Spleen (tissue), 7 donors: ENCODE data around the gene NFIB.

ENCODE experiments used
- CTCF ChIP-seq, 11 experiments: fragments of 200-600 bp in 7 of 11; fragments of 450-650 bp in 4 of 11; sonication (generic) in 4 of 11; IDR thresholded peaks in 8 of 11; conservative IDR thresholded peaks in 3 of 11; 1 replicate in 7 of 11; 2 replicates in 4 of 11; pipeline versions ENCODE4 v1.4.0 to v1.8.0; 2016 to 2021; ENCODE audit warnings: antibody characterized with exemption in 11 of 11, inconsistent platforms in 4 of 11, mild to moderate bottlenecking in 1 of 11
- POLR2AphosphoS5 ChIP-seq, 3 donors: sonication (generic); formaldehyde crosslinking; IDR thresholded peaks; one replicate each; pipeline ENCODE4 v1.5.1; 2017; ENCODE audit warnings: antibody characterized with exemption in 3 of 3
- donor health status: DM: no; HTN: no; CAD: no; lungs with moderate emphysema.
- donor health status: DM: no; HTN: no; CAD: no.
- donor health status: DM: no; HTN: no; CAD: no.

DNA sequence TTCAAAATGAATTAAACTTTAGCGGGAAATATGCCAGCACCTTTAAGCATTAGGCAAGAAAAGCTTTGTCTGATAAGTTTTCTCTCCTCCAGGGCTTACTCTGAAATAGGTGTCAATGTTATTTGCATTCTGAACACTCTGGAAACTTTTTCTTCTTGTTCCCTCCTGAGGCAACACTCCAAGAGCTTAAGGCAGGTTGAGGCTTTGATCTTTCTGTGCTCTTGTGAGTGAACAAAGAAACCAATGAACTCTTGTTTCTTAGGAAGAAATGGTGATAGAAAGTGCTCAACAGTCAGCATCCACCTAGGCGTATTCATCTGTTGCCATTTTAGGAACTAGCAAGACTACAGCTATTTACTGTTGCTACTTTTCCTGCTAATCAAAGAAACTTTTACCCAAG is 259.8 kb downstream of the NFIB start:
- TF ChIP-seq CTCF (IDR thresholded peaks at IDR 0.05 in 8 of 11, conservative IDR thresholded peaks at IDR 0.05 in 3 of 11) (no peak), POLR2AphosphoS5 (IDR thresholded peaks at IDR 0.05) (no peak)
